Right lobe of liver (tissue), 6 donors: ENCODE data around the gene FAM171A1. TPM values are rescaled to one million over a fixed set of nuclear protein-coding genes. Genes with fewer than 3 reads are reported as not detected.

Source experiments
- ATAC-seq, 4 donors: fragments of 200-7000 bp; cut with Tn5 transposase; one replicate each; pipeline ENCODE4 v1.9.1; 2020; ENCODE audit warnings: mild to moderate bottlenecking in 4 of 4, moderate library complexity in 4 of 4
- DNase-seq, 3 donors: peaks; one replicate each; pipeline ENCODE4 v3.0.0-alpha.2; 2020
- H3K27ac ChIP-seq, 3 donors: fragments of 200-600 bp; one replicate each; pipeline ENCODE4 v1.8.0; 2022
- H3K27me3 ChIP-seq, 2 donors: fragments of 200-600 bp; one replicate each; pipeline ENCODE4 v1.8.0; 2022
- H3K36me3 ChIP-seq, 4 donors: fragments of 200-600 bp; sonication (generic) in 1 of 4; one replicate each; pipeline versions ENCODE4 v1.5.1 to v1.8.0; 2017 to 2022; ENCODE audit warnings: control low read depth in 1 of 4
- H3K4me1 ChIP-seq, 4 donors: fragments of 200-600 bp; sonication (generic) in 1 of 4; one replicate each; pipeline versions ENCODE4 v1.5.1 to v1.8.0; 2017 to 2022; ENCODE audit warnings: control low read depth in 1 of 4
- H3K4me3 ChIP-seq, 3 donors: fragments of 200-600 bp; one replicate each; pipeline ENCODE4 v1.8.0; 2022
- H3K9me3 ChIP-seq, 4 donors: fragments of 200-600 bp; sonication (generic) in 1 of 4; one replicate each; pipeline versions ENCODE4 v1.5.1 to v1.8.0; 2017 to 2022; ENCODE audit warnings: control low read depth in 1 of 4
- CTCF ChIP-seq, 4 donors: fragments of 200-600 bp in 3 of 4; fragments of 450-650 bp in 1 of 4; IDR thresholded peaks; one replicate each; pipeline versions ENCODE4 v1.5.1 to v1.8.0; 2016 to 2022; ENCODE audit warnings: antibody characterized with exemption in 4 of 4, mild to moderate bottlenecking in 2 of 4
- POLR2A ChIP-seq: fragments of 450-650 bp; IDR thresholded peaks from one replicate; pipeline ENCODE4 v1.6.1; 2017; ENCODE audit warnings: antibody characterized with exemption, mild to moderate bottlenecking
- WGBS: methylation state at CpG from one replicate; pipeline ENCODE4 v1.1.6; 2018; ENCODE audit warnings: low coverage, low lambda C conversion rate; ENCODE audit not compliant: insufficient coverage; ENCODE audit errors: missing lambda C conversion rate; 5-methylcytosine and 5-hydroxymethylcytosine counted together
- intact Hi-C, 2 donors: fragments of 100-400 bp; cut with DNase I; formaldehyde crosslinking; loops; one replicate each; pipeline versions ENCODE4 v1.11.2 to v1.14.1; 2022
- total RNA-seq, 6 experiments: library from RNA; depleted of rRNA in 2 of 6; stranded (reverse); fragments of >200 nt in 2 of 6; fragmentation: NEBNext Ultra II Directional in 3 of 6; extraction: Animal tissue kit (Norgen Biotek cat#: 25700) in 3 of 6; gene quantifications; one replicate each; pipeline versions ENCODE4 v1.1.0 to v1.2.4, GENCODE V29; 2016 to 2023
- donor health status: DM: no; HTN: yes; CAD: no.
- donor health status: DM: no; HTN: no; CAD: no.
- donor health status: DM: no; HTN: no; CAD: no.
- donor health status: DM: no; HTN: yes; CAD: no.
- donor health status: DM: no; HTN: yes; CAD: no.

FAM171A1 gene
- total RNA-seq, 6 experiments from 2014 or later = 6.1 to 12.1 (median 10.3) TPM

- ATAC-seq = peak; percentile 40 to 75 (median 60)
- no peak overlapping the region for H3K27ac ChIP-seq
Measured at GRCh38 chr10:15325243-15325943, 45.7 kb downstream of the FAM171A1 start.

GRCh38 chr10:15324611-15325010 is 46.5 kb downstream of the FAM171A1 start:
- H3K27me3 ChIP-seq = no peaks in the 10 kb centered on the region
- intact Hi-C loops = no loop called here
- no peak overlapping the region for H3K4me3 ChIP-seq
- TF ChIP-seq CTCF (IDR thresholded peaks at IDR 0.05) = no peak
- TF ChIP-seq POLR2A = no peak
- ATAC-seq (no peak), DNase-seq (no peak)
- no peak overlapping the region for H3K27ac ChIP-seq
- peaks cover 0 to 18% (median 4%) of the 10 kb centered on the region in 4 donors for H3K4me1 ChIP-seq
- no peaks in the 10 kb centered on the region for H3K36me3 ChIP-seq
- 75% methylated on average over 6 of the region's 6 CpGs for WGBS
- no peaks in the 10 kb centered on the region for H3K9me3 ChIP-seq

More at GRCh38 chr10:15325243-15325943, 45.7 kb downstream of the FAM171A1 start:
- TF ChIP-seq CTCF (IDR thresholded peaks at IDR 0.05) = no peak
- TF ChIP-seq POLR2A = no peak
- Histone ChIP-seq H3K9me3 (no peaks in the 10 kb centered on the region), H3K27me3 (no peaks in the 10 kb centered on the region), H3K4me3 (no peak overlapping the region), H3K36me3 (no peaks in the 10 kb centered on the region), H3K4me1 (peaks cover 0 to 17% (median 7%) of the 10 kb centered on the region in 4 donors)
- no peak for DNase-seq
- intact Hi-C loops = no loop called here
- WGBS = 74% methylated on average over 15 of the region's 20 CpGs

GRCh38 chr10:15324113-15324512 is 47.0 kb downstream of the FAM171A1 start:
- H3K4me1 ChIP-seq = peaks cover 0 to 18% (median 4%) of the 10 kb centered on the region in 4 donors
- H3K36me3 ChIP-seq = no peaks in the 10 kb centered on the region
- no peak for TF ChIP-seq CTCF (IDR thresholded peaks at IDR 0.05)
- no peaks in the 10 kb centered on the region for H3K27me3 ChIP-seq
- H3K9me3 ChIP-seq = no peaks in the 10 kb centered on the region
- ATAC-seq (no peak), DNase-seq (no peak)
- H3K4me3 ChIP-seq = no peak overlapping the region
- no peak overlapping the region for H3K27ac ChIP-seq
- WGBS = 84% methylated on average over 8 of the region's 8 CpGs
- intact Hi-C loops = no loop called here

GRCh38 chr10:15322356-15322755 is 48.7 kb downstream of the FAM171A1 start:
- H3K9me3 ChIP-seq = no peaks in the 10 kb centered on the region
- intact Hi-C loops = no loop called here
- ATAC-seq (no peak), DNase-seq (no peak)
- peaks cover 0 to 18% (median 4%) of the 10 kb centered on the region in 4 donors for H3K4me1 ChIP-seq
- H3K36me3 ChIP-seq = no peaks in the 10 kb centered on the region
- no peaks in the 10 kb centered on the region for H3K27me3 ChIP-seq
- no peak overlapping the region for H3K4me3 ChIP-seq
- no peak overlapping the region for H3K27ac ChIP-seq
- TF ChIP-seq CTCF (IDR thresholded peaks at IDR 0.05) (no peak), POLR2A (no peak)
- 76% methylated on average over 2 of the region's 2 CpGs for WGBS
